ENCODE data around the gene KANK4.
"Not testable (repeated sequence)": the region's sequence is repeated elsewhere in the genome, so short reads cannot be mapped to it uniquely, and the experiment has no call there.

KANK4 gene

DNA sequence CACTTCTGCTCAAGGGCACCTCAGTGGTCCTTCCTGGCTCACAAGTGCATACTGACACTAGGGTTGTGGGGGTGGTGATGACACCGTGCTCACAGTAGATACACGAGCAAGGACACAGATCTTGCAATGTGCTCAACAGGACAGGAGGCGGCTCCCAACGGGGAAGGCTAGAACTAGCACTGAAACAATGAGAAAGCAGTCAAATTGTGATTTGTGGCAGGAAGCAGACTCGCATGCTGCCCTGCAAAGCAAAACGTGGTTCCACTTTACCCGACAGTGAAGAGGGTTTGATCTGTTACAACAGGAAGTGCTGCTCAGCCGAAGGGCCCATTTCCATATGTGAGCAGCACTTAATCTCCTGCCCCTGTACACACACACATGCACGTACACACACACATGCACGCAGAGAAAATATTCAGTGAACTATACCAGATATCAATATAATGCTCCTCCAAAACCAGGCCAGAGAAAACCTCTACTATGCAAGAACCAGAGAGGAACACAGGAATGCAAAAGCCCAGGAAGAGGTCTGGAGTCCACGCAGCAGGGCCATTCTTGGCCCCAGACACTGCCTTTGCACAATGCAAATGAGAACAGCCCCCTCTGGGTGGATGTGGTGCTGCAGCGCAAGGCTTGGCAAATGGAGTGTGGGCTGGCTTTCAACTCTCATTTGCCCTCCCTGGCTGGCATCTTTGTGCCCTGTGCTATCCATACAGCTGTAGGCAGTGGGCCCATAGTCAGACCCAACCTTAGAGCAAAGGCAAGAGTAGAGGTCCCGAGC is 47.1 kb downstream of the KANK4 start:
- DNase-seq (ENCODE audit: low read depth) = no peak

DNA sequence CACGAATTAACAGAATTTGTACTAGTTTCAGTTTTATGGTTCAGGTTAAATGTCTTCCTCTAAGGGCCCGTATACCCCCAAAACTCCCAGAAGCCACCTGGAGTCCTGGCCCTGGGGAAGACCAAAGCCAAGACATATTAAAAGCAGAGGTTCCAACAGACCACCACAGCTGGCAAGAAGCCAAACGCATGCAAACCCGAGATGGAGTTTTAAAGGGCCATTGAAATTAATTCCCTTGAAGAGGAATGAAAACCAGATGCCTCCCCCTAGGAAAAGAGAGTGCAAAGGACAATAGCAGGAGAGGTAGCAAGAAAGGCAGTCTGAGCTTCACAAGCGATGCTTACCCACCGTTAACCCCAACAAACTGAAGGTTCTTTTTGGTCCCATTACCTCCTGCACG is 48.1 kb downstream of the KANK4 start:
- DNase-seq (ENCODE audit: low read depth) = no peak

DNA sequence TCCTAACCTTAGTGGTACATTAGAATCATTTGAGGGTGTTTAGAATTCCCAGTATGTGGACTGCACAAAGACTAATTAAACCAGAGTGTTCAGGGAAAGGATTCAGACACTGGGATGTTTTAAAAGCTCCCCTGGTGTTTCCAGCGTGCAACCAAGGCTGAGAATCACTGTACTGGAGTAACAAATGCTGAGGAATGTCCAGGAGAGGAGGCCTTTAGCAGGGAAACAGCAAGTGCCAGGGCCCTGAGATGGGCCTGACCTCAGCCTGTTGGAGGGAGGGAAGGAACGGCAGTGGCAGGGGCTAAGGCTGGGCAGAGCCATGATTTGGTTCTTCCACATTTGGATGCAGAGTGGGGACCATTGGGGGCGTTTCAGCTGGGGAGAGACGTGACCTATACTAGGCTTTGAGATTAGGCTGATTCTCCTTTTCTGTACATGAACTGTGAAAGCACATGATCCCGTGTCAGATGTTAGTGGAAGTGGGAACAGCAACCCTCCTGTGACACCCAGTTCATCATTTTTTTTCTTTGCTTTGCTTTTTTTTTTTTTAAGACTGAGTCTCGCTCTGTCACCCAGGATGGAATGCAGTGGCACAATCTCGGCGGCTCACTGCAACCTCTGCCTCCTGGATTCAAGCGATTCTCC is 49.3 kb downstream of the KANK4 start:
- no peak for DNase-seq (ENCODE audit: low read depth)

DNA sequence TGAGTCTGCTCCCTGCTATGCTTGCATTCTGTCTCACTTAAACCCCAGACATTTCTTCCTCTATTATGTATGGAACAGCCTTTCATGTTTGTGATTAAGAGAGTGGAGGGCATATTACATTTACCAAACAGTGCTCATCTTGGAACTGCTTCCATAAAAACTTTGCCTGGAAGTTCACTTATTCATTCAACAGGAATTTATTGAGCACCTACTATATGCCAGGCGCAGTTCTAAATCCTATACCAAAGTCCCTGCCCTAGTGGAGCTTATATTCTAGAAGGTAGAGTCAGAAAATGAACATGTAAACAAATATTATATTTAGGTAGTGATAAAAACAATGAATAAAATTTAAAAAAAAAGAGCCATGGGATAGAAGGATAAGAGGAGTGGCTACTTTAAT is 49.8 kb downstream of the KANK4 start:
- no peak for DNase-seq (ENCODE audit: low read depth)

DNA sequence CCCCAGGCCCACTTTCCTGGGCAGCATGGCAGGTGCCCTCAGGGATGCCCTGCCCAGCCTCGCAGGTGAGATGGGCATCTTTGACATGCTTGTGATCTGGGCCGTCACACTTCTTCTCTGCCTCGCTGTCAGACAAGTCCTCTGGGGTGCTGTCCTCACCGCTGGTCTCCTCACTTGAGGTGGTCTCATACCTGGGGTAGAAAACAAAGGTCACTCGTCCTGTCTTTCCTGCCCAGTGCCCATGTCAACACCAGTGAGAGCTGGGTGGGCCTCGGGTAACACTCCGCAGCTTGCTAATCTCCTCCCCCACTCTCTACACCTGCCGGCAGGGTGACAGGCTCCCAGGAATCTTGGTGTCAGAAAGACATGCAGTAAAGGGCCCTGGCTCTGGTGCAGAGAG is 50.9 kb downstream of the KANK4 start:
- DNase-seq (ENCODE audit: low read depth) = no peak

DNA sequence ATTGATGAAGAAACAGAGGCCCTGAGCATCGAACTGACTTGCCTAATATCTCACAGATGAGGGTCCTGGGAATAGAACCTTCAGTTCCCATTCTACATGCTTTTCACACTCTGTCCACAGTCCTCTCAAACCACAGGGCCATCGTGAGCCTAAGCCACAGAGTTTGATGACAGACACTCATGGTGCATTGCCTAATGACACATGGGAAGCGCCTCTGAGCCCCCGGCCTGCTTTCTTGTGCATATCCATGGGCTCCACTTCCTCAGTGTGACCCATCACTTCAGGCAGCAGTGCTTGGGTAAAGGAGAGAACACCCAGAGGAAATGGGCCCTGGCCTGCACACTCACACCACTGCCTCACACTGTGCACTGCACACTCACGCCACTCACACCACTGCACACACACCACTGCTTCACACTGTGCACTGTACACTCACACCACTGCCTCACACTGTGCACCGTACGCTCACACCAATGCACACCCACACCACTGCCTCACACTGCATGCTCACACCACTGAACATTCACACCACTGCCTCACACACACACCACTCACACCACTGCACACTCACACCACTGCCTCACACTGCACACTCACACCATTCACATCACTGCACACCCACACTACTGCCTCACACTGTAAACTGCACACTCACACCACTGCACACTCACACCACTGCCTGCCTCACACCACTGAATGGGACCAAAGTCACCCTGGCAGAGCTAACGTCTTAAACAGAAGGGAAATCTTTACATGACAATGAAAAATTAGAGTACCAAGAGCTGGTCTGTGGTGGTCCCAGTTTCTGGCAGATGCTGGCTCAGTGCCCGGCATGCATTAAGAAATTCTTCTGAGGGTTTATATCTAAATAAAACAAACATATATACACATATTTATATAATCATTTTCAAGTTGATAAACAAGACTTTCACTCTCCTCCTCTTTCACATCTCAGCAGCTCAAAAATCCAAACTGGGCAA is 53.0 kb downstream of the KANK4 start:
- no peak for DNase-seq (ENCODE audit: low read depth)

DNA sequence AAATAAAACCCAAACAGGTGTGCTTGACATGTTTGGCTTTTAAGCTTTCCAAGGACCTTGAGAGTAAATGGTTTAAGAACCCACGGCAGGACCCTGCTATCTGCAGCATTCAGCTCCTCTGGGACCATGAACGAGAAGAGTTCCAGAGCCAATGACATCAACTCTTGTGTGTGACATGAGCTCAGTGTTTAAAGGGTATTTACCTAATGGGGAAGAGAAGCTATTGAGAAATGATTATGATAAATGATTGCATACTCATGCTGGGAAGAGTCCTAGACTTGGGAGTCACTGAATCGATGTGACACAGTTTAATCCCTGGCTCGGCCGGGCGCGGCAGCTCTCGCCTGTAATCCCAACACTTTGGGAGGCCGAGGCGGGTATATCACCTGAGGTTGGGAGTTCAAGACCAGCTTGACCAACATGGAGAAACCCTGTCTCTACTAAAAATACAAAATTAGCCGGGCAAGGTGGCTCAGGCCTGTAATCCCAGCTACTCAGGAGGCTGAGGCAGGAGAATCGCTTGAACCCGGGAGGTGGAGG is 55.4 kb downstream of the KANK4 start:
- no peak for DNase-seq (ENCODE audit: low read depth)

DNA sequence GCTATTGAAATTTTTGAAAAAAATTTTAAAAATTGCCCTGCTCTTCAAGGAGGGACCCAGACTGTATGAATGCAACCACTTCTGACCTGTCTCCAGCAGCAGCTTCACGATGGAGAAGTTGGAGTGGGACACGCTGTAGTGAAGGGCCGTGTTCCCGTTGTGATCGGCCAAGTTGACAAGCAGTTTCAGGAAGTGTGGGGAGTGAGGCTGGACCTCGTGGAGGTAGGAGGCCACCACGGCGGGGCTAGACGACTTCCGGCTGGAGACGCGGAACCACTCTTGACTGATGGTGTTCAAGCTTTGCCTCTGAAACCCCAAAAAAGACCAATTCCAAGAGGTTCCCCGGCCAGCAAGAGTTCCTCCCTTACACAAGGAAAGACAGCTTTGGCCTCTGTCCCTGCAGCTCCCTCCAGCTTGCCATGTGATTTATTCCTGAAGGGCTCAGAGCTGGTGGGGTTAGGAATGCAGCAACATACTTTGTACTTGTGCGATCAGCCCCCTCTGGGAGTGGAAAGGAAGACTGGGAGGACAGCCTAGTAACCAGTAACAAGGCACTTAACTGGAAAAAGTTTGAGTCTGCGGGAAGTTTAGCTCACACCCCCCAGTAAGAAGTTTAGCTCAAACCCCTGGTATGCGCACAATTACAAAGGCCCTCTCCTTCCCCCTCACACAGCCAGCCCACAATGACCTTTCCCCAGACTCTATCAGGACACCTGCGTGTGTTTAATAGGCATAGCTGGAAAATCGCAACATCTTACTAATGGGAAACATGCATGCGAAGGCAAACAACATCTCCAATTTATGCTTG is 56.0 kb downstream of the KANK4 start:
- DNase-seq (ENCODE audit: low read depth) = no peak

DNA sequence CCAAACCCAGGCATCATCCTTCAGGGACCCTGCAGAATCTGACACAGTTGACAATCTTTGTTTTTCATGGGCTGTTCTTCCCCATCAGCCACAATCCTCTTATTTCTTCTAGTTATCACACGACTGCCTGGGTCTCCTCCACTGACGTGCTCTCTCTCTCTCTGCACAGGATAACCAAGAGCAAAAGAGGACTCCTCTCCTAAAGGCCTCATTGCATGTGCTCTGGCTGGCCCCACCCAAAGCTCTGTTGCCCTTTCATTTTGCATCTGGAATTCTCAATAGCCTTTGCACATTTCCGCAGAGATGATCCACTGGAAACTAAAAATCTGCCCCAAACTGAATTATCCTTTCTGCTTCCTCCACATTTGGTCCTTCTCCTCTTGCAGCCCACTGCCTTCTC is 58.5 kb downstream of the KANK4 start:
- DNase-seq (ENCODE audit: low read depth) = no peak

DNA sequence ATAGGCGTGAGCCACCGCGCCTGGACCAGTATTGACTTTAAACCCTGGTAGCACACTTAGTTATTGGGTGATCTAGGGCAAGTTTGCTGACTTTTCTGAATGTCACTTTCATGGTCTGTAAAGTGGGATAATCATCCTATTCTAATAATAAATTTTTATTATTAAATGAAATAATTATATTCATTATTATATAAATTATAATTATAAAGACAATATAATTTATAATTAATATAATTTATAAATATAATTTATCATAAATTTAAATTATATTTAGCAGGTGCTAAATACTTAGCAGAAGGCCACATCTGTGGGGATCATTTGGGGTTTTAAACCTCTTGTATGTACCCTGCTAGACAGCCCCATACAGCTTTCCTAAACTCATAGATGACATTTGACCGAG is 59.7 kb downstream of the KANK4 start:
- DNase-seq (ENCODE audit: low read depth) = no peak

DNA sequence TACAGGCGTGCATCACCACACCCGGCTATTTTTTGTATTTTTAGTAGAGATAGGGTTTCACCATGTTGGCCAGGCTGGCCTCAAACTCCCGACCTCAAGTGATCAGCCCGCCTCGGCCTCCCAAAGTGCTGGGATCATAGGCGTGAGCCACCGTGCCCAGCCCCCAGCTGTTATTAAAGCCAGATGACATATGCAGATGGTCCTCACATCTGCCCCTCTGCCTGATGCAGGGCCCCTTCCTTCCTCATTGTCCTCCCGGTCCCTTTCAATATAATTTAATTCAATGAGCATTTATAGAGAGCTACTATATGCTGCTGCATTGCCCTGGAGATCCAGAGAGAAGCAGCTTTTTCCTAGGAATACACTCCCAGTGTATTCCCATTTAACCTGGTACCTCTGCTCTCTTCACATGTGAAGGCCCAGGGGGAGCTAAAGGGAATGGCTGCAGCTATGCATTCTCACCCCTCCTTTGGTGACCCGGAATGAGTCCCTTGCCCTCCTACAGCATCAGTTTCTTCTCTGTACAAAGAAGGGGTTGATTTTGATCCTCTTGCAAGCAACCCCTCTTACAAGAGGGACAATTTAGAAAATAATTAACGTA is 69.0 kb downstream of the KANK4 start:
- no peak for DNase-seq (ENCODE audit: low read depth)

DNA sequence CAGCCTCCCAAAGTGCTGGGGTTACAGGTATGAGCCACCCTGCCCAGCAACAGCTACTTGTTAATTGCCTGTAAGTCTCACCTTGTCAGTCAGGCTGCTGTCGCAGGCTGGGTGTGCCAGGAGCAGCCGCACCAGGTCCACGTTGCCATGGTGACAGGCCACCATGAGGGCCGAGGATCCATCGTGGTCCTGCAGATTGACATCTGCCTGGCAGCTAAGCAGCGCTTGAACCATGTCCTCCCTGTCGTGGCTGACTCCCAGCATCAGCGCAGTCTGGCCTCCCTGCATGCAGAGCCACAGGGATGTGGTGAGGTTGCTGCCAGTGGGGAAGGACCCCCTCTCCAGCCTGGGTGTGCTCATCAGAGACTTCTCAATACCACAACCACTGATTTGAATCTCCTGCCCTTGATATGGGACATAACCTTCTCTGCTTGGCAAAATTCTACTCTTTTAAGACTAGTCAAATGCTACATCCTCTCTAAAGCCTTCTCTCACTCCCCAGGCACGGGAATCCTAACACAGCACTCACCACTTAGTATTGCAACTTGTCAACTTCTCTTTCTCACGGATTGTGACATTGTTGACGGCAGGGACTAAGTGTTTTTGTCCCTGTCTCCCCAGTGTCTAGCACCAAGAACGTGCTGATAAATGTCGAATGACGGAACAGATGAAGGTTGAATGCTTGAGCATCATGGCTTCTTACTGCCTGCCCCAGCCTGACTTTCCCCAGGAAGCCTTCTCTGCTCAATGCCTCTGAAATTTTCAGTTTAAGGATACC is 71.7 kb downstream of the KANK4 start:
- no peak for DNase-seq (ENCODE audit: low read depth)

DNA sequence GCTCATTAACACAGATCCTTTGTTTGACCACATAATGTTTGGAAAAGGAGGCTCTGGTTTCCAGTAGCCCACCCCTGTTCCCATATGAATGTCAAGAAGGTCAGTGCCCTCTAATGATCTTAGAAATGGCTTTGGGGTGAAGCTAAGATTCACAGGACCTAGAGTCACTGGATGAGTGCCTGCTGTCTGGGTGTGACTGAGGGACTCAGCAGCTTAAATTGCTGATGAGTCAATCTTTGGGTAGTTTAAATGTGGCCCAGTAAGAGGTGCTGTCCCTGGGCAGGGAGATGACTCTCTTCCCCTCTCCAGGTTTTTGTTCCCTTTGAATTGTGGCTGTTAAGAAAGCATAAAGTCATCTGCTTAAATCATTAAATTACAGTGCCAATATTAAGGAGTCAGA is 74.0 kb downstream of the KANK4 start:
- no peak for DNase-seq (ENCODE audit: low read depth)

DNA sequence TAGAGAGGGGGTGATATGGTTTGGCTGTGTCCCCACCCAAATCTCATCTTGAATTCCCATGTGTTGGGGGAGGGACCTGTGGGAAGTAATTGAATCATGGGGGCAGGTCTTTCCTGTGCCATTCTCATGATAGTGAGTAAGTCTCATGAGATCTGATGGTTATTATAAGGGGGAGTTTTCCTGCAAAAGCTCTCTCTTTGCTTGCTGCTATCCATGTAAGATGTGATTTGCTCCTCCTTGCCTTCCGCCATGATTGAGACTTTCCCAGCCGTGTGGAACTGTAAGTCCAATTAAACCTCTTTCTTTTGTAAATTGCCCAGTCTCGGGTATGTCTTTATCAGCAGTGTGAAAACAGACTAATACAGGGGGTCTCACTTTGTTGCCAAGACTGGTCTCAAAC is 74.9 kb downstream of the KANK4 start:
- not testable (repeated sequence) for DNase-seq (ENCODE audit: low read depth)

DNA sequence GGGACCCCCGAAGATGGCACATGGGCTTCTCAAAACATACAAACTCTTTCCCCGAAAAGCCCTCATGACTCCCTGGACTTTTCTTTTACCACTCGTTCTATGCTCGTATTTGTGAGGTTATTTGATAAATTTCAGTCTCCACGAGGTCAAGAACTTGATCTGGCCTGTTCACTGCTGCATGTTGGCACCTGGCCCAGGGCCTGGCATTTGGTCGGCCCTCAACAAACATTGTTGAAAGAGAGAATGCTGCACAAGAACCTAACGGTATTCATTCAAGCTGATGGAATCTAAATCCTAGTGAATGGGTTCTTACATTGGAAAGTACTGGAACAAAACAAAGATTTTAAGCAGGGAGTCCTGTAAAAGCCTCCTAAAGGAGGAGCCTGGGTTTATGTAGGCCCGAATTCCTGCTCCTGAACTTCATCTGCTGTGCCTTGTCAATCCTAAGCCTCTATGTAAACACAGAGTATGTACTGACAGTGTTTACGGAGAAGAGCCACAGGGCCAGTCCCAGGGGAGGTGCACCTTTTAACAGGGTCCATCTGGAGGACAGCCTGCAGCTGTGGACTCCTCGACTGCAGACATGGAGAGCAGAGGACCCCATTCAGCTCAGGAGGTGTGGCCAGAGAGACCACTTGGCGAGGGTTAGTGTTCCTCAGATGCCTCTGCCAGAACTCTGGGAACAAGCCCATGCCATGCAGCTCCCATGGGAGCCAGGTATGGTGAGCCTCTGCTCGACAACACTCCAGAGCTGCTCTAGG is 77.7 kb downstream of the KANK4 start:
- DNase-seq (ENCODE audit: low read depth) = no peak

DNA sequence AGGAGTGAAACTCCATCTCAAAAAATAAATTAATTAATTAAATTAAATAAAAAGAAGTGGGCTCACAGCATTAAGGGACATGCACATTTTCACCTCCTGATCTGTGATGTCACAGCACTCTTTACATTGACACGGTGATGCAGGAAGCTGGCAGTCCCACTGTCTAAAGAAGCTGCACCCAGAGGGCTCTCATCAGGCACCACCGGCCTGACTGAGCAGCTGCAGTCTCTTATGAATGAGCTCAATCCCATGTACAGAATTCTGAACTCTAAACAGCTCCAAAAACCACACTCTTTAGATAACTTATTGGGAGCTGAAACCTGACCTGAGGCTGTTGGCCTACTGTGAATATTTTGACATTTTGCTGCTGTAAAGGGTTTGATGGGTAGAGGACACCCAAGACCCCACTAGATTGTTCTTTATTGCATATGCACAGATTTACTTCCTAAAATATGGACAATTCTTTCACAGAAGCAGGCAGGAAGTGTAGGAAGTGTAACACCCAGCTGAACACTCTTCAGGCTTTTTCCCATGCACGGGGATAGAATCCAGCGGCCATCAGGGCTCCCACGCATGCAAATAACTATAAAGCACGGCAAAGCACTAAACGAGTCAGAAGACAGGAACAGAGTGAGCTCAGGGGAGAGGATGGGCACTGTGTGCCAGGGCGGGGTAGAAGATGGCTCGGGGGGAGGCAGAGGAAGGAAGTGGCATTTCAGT is 78.4 kb downstream of the KANK4 start:
- no peak for DNase-seq (ENCODE audit: low read depth)

DNA sequence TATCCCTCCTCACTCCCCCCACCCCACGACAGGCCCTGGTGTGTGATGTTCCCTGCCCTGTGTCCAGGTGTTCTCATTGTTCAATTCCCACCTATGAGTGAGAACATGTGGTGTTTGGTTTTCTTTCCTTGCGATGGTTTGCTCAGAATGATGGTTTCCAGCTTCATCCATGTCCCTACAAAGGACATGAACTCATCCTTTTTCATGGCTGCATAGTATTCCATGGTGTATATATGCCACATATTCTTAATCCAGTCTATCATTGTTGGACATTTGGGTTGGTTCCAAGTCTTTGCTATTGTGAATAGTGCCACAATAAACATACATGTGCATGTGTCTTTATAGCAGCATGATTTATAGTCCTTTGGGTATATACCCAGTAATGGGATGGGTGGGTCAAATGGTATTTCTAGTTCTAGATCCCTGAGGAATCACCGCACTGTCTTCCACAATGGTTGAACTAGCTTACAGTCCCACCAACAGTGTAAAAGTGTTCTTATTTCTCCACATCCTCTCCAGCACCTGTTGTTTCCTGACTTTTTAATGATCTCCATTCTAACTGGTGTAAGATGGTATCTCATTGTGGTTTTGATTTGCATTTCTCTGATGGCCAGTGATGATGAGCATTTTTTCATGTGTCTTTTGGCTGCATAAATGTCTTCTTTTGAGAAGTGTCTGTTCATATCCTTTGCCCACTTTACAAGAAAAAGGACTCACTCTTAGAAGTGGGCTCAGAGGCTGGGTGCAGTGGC is 79.4 kb downstream of the KANK4 start:
- DNase-seq (ENCODE audit: low read depth) = not testable (repeated sequence)

DNA sequence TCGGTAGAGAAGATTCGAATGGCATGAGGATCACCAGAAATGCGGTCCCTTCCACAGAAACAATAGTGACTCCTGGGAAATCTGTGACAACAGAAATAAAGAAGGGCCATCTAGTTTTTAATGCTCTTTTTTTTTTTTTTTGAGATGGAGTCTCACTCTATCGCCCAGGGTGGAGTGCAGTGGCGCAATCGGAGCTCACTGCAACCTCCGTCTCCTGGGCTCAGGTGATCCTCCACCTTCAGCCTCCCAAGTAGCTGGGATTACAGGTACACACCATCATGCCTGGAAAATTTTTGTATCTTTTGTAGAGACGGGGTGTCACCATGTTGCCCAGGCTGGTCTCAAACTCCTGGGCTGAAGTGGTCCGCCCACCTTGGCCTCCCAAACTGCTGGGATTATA is 80.7 kb downstream of the KANK4 start:
- DNase-seq (ENCODE audit: low read depth) = no peak
